Body of pancreas (tissue), 4 donors: ENCODE results near the gene ACOT7. TPM values are rescaled to one million over a fixed set of nuclear protein-coding genes. Genes with fewer than 3 reads are reported as not detected.

Experiments used
- ATAC-seq: fragments of 150-250 bp; one replicate; pipeline ENCODE4 v1.9.1; 2016
- DNase-seq, 4 donors: peaks; one replicate each; pipeline ENCODE4 v3.0.0-alpha.2; 2019
- H3K27ac ChIP-seq, 4 donors: fragments of 200-600 bp; sonication (generic); 1 replicate in 3 of 4; 2 replicates in 1 of 4; pipeline versions ENCODE4 v1.5.1 to v1.6.1; 2016 to 2019; ENCODE audit warnings: mild to moderate bottlenecking in 1 of 4, mixed read lengths in 1 of 4, moderate library complexity in 1 of 4
- H3K27me3 ChIP-seq, 2 donors: fragments of 200-600 bp; sonication (generic); one replicate each; pipeline ENCODE4 v1.6.0; 2016; ENCODE audit warnings: mild to moderate bottlenecking in 1 of 2
- H3K36me3 ChIP-seq, 2 donors: fragments of 200-600 bp; sonication (generic); replicated peaks in 1 of 2; 2 replicates each; pipeline ENCODE4 v1.5.1; 2016; ENCODE audit warnings: low read depth in 2 of 2; ENCODE audit not compliant: insufficient read depth in 1 of 2
- H3K4me1 ChIP-seq: fragments of 200-600 bp; sonication (generic); one replicate; pipeline ENCODE4 v1.6.0; 2016
- H3K4me3 ChIP-seq, 2 donors: fragments of 200-600 bp; sonication (generic); 1 replicate in 1 of 2; 2 replicates in 1 of 2; pipeline ENCODE4 v1.5.1; 2016 to 2019
- H3K9me3 ChIP-seq, 3 donors: fragments of 200-600 bp; sonication (generic); 1 replicate in 2 of 3; 2 replicates in 1 of 3; pipeline ENCODE4 v1.5.1; 2016
- CTCF ChIP-seq, 7 experiments: fragments of 450-650 bp in 4 of 7; fragments of 200-600 bp in 3 of 7; sonication (generic) in 3 of 7; IDR thresholded peaks; one replicate each; pipeline ENCODE4 v1.5.1; 2016 to 2019; ENCODE audit warnings: antibody characterized with exemption in 7 of 7
- POLR2A ChIP-seq, 3 donors: fragments of 450-650 bp; IDR thresholded peaks; one replicate each; pipeline ENCODE4 v1.6.1; 2016; ENCODE audit warnings: antibody characterized with exemption in 3 of 3, mild to moderate bottlenecking in 2 of 3
- WGBS, 2 donors: methylation state at CpG; one replicate each; pipeline ENCODE4 v1.1.5; 2017; 5-methylcytosine and 5-hydroxymethylcytosine counted together
- intact Hi-C: fragments of 100-400 bp; cut with DNase I; formaldehyde crosslinking; loops from one replicate; pipeline ENCODE4 v1.15.1; 2023
- total RNA-seq, 2 donors: library from RNA; depleted of rRNA; stranded (reverse); fragments of >200 nt; gene quantifications; one replicate each; pipeline ENCODE4 v1.1.0, GENCODE V29; 2016

ACOT7 gene
- total RNA-seq, 2 donors from 2014 or later, result 6.0 to 33.0 TPM

GRCh38 chr1:6307099-6307498, 86.5 kb downstream of the ACOT7 start:
- DNase-seq (no peak), ATAC-seq (no peak)
- no peak overlapping the region for H3K27ac ChIP-seq
- H3K4me3 ChIP-seq, result no peak overlapping the region
- H3K27me3 ChIP-seq, result no peaks in the 10 kb centered on the region
- no peaks in the 10 kb centered on the region for H3K9me3 ChIP-seq
- no peaks in the 10 kb centered on the region for H3K4me1 ChIP-seq
- H3K36me3 ChIP-seq, result no peaks in the 10 kb centered on the region
- intact Hi-C loops, result no loop called here
- TF ChIP-seq POLR2A (IDR thresholded peaks at IDR 0.05), result no peak
- no peak for TF ChIP-seq CTCF (IDR thresholded peaks at IDR 0.05)
- WGBS, 2 donors, result 89 to 95% methylated on average over 14 to 15 of the region's 15 CpGs

- Histone ChIP-seq H3K27me3 (no peaks in the 10 kb centered on the region), H3K36me3 (no peaks in the 10 kb centered on the region), H3K9me3 (no peaks in the 10 kb centered on the region), H3K4me1 (no peaks in the 10 kb centered on the region), H3K4me3 (no peak overlapping the region), H3K27ac (no peak overlapping the region)
- WGBS, 2 donors, result 85 to 91% methylated on average over 15 of the region's 15 CpGs
- TF ChIP-seq CTCF (IDR thresholded peaks at IDR 0.05) (no peak), POLR2A (IDR thresholded peaks at IDR 0.05) (no peak)
- DNase-seq, result no peak
- no peak for ATAC-seq
- intact Hi-C loops, result no loop called here
Observed at GRCh38 chr1:6303397-6304012, 90.1 kb downstream of the ACOT7 start.

GRCh38 chr1:6302568-6302967, 91.0 kb downstream of the ACOT7 start:
- H3K4me1 ChIP-seq, result no peaks in the 10 kb centered on the region
- WGBS, 2 donors, result 65% methylated on average over 6 to 7 of the region's 7 CpGs
- ATAC-seq (no peak), DNase-seq (peak in 2 of 4 donors; percentile 5 to 32)
- no peak for TF ChIP-seq CTCF (IDR thresholded peaks at IDR 0.05)
- no peak for TF ChIP-seq POLR2A (IDR thresholded peaks at IDR 0.05)
- no peak overlapping the region for H3K4me3 ChIP-seq
- H3K27ac ChIP-seq, result no peak overlapping the region
- intact Hi-C loops, result no loop called here
- no peaks in the 10 kb centered on the region for H3K9me3 ChIP-seq
- no peaks in the 10 kb centered on the region for H3K36me3 ChIP-seq
- H3K27me3 ChIP-seq, result no peaks in the 10 kb centered on the region

GRCh38 chr1:6301526-6301925, 92.0 kb downstream of the ACOT7 start:
- ATAC-seq (no peak), DNase-seq (no peak)
- TF ChIP-seq CTCF (IDR thresholded peaks at IDR 0.05) (no peak), POLR2A (IDR thresholded peaks at IDR 0.05) (no peak)
- 91 to 92% methylated on average over 7 to 8 of the region's 8 CpGs for WGBS, 2 donors
- Histone ChIP-seq H3K27me3 (no peaks in the 10 kb centered on the region), H3K9me3 (no peaks in the 10 kb centered on the region), H3K4me3 (no peak overlapping the region), H3K36me3 (no peaks in the 10 kb centered on the region), H3K27ac (no peak overlapping the region), H3K4me1 (no peaks in the 10 kb centered on the region)
- intact Hi-C loops, result no loop called here

- Histone ChIP-seq H3K4me3 (no peak overlapping the region), H3K27me3 (no peaks in the 10 kb centered on the region), H3K36me3 (no peaks in the 10 kb centered on the region), H3K9me3 (no peaks in the 10 kb centered on the region), H3K4me1 (no peaks in the 10 kb centered on the region), H3K27ac (no peak overlapping the region)
- 90 to 93% methylated on average over 30 to 32 of the region's 32 CpGs for WGBS, 2 donors
- intact Hi-C loops, result no loop called here
- ATAC-seq, result no peak
- TF ChIP-seq CTCF (IDR thresholded peaks at IDR 0.05) (no peak), POLR2A (IDR thresholded peaks at IDR 0.05) (no peak)
- DNase-seq, result no peak
Observed at GRCh38 chr1:6300342-6301048, 93.1 kb downstream of the ACOT7 start.
